ENCODE measurements around the gene GNAZ. TPM values are rescaled to one million over a fixed set of nuclear protein-coding genes. Genes with fewer than 3 reads are reported as not detected.

GNAZ gene
- total and polyA plus RNA-seq, 12 donors: 1.3 to 4.2 (median 2.3) TPM

DNA sequence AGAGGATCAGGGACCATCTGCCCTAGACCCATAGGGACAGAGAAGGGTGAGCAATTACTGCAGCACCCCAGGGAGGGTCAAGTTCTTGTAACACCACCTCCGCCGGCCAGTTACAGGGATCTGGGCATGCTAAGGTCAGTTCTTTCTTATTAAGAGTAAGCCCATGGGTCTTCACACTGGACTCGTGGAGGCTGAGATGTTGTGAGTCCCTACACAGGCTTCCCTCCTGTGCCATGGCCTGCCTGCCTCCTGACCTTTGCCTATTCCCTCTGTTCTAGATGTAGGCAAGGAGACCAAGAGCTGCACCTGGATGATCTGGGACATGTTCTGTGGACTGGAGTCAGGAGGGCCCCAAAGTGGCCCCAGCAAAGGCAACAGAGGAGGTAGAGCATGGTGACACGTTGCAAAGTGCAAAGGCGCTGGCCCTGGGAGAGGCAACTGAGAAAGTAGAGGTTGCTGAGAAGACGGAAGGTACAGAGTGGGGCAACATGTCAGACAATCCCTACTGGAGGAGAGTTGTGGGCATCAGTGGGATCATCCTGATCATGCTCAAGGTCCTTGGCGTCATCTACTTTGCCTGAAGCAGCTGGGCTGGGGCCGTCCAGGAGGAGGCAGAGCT is 16.3 kb upstream of the GNAZ start:
- peaks cover 0 to 6% (median 0%) of the 10 kb centered on the region in 7 donors for H3K27me3 ChIP-seq
- H3K4me3 ChIP-seq: no peak overlapping the region
- H3K4me1 ChIP-seq: no peaks in the 10 kb centered on the region
- 92 to 93% methylated on average over 8 of the region's 8 CpGs for WGBS, 2 donors
- DNase-seq: no peak
- H3K9me3 ChIP-seq: peaks cover 0 to 32% (median 6%) of the 10 kb centered on the region in 11 donors
- ATAC-seq: no peak
- H3K27ac ChIP-seq: no peak overlapping the region
- TF ChIP-seq CTCF (IDR thresholded peaks at IDR 0.05): no peak
- H3K36me3 ChIP-seq: no peaks in the 10 kb centered on the region
- intact Hi-C loops (cut with DNase I): no loop called here

DNA sequence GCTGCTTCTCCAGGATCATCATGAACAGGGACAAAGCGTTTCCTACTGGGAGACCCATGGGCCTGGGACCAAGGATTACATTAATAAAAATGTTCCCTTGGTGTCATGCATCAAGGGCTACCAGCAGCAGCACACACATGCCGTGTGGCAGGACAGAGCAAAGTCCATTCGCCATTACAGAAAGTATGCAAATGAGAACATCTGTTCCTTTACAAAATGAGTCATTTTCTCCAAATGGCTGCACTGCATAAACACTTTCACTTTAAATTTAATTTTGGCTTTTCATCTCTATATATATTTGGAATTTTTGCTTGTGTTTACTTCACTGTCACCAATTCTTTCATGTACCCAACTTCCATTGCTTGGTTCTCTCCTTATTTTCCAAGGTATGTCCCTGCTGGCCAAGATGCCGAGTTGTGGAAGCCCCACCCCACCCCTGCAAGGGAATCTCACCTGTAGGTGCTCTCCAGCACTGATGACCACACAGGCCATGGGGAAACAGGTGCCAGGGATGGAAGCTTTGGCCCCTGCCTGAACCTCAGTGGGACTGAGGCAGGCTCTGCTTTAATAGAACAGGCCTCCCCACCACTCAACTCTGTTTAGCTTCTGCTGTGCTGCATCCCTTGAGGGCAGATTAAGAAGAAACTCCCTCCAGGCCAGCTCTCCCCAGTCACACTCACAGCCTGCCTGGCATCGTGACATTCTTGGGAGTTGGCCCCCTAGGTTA is 15.6 kb upstream of the GNAZ start:
- Histone ChIP-seq H3K36me3 (no peaks in the 10 kb centered on the region), H3K27ac (no peak overlapping the region), H3K4me3 (no peak overlapping the region), H3K4me1 (no peaks in the 10 kb centered on the region), H3K27me3 (peaks cover 0 to 6% (median 0%) of the 10 kb centered on the region in 7 donors), H3K9me3 (peaks cover 0 to 32% (median 6%) of the 10 kb centered on the region in 11 donors)
- TF ChIP-seq CTCF (IDR thresholded peaks at IDR 0.05): no peak
- DNase-seq (no peak), ATAC-seq (no peak)
- intact Hi-C loops (cut with DNase I): no loop called here
- 74 to 77% methylated on average over 5 of the region's 5 CpGs for WGBS, 2 donors

DNA sequence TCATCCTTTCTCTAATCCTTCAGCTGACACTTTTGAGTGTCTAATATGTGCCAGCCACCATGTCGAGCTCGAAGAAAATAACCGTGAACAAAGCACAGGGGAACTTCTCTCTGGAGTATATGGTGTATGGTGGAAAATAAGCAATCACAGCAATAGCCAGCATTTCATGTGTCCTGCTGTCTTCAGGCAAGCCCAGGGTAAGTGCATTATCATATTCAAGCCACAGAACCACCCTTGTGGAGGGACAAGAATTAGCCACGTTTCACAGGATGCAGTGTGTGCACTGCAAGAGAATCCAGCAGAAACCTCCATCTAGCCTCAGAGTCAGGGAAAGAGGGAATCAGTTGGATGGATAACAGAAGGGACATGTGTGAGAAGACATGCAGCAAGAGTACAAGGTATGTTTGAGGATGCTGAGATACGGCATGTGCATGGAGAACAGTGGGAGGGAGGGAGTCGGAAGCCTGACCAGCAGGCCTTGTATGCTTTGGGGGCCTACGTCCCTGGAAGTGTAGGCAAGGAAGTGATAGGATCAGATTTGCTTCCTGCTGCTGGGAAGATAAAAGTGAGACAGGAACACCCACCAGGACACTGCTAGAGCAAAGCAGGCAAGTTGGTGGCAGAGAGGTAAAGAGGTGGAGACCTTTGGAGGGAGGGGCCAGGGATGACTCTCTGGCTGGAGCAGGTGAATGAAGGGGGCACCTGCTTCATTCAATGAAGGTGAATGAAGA is 14.7 kb upstream of the GNAZ start:
- peaks cover 0 to 6% (median 0%) of the 10 kb centered on the region in 7 donors for H3K27me3 ChIP-seq
- no peak for ATAC-seq
- no peaks in the 10 kb centered on the region for H3K4me1 ChIP-seq
- no peak overlapping the region for H3K27ac ChIP-seq
- no peak for TF ChIP-seq CTCF (IDR thresholded peaks at IDR 0.05)
- 68 to 69% methylated on average over 7 of the region's 7 CpGs for WGBS, 2 donors
- H3K4me3 ChIP-seq: no peak overlapping the region
- no peak for DNase-seq
- intact Hi-C loops (cut with DNase I): no loop called here
- H3K9me3 ChIP-seq: peaks cover 0 to 32% (median 6%) of the 10 kb centered on the region in 11 donors
- no peaks in the 10 kb centered on the region for H3K36me3 ChIP-seq

- H3K27me3 ChIP-seq: peaks cover 0 to 4% (median 0%) of the 10 kb centered on the region in 7 donors
- no peak overlapping the region for H3K27ac ChIP-seq
- H3K36me3 ChIP-seq: no peaks in the 10 kb centered on the region
- DNase-seq (no peak), ATAC-seq (no peak)
- no peak overlapping the region for H3K4me3 ChIP-seq
- intact Hi-C loops (cut with DNase I): no loop called here
- WGBS, 2 donors: 41 to 87% methylated on average over 1 of the region's 1 CpG
- H3K4me1 ChIP-seq: no peaks in the 10 kb centered on the region
- no peak for TF ChIP-seq CTCF (IDR thresholded peaks at IDR 0.05)
- H3K9me3 ChIP-seq: peaks cover 0 to 24% (median 5%) of the 10 kb centered on the region in 11 donors
These were observed 13.0 kb upstream of the GNAZ start for GRCh38 chr22:23057331-23057730.
